HL-60 (cell line): ENCODE data around the gene POLRMT.

Experiments
- DNase-seq, 2 experiments: peaks; one replicate each; pipeline ENCODE4 v3.0.0-alpha.2; 2010 to 2020; ENCODE audit warnings: low read depth in 1 of 2, low spot score in 1 of 2
- H3K27ac ChIP-seq: fragments of 250-450 bp; sonication (Bioruptor Pico); replicated peaks from 2 replicates; pipeline ENCODE4 v1.5.1; 2020; ENCODE audit warnings: mild to moderate bottlenecking, moderate library complexity
- H3K27me3 ChIP-seq: fragments of 250-450 bp; sonication (Bioruptor Pico); 2 replicates; pipeline ENCODE4 v1.5.1; 2021; ENCODE audit warnings: mild to moderate bottlenecking, moderate library complexity; ENCODE audit not compliant: insufficient read depth, poor library complexity, severe bottlenecking
- H3K4me3 ChIP-seq: replicated peaks from 2 replicates; pipeline ENCODE4 v1.5.1; 2011; ENCODE audit warnings: mild to moderate bottlenecking, control low read depth, low read length; ENCODE audit not compliant: insufficient read depth
- CTCF ChIP-seq: IDR thresholded peaks from one replicate; pipeline ENCODE4 v1.5.1; 2011; ENCODE audit warnings: low read length, control low read depth, inconsistent platforms; ENCODE audit not compliant: insufficient read depth
- GABPA ChIP-seq: IDR thresholded peaks from 2 replicates; pipeline ENCODE4 v1.6.1; 2012; ENCODE audit warnings: low read depth
- POLR2AphosphoS5 ChIP-seq: IDR thresholded peaks from 2 replicates; pipeline ENCODE4 v1.6.1; 2012; ENCODE audit warnings: low read depth
- REST ChIP-seq: IDR thresholded peaks from 2 replicates; pipeline ENCODE4 v1.6.1; 2012; ENCODE audit warnings: low read depth; ENCODE audit not compliant: insufficient replicate concordance
- SPI1 ChIP-seq: IDR thresholded peaks from 2 replicates; pipeline ENCODE4 v1.6.1; 2012; ENCODE audit warnings: low read depth, mild to moderate bottlenecking, borderline replicate concordance

The POLRMT gene

GRCh38 chr19:661427-662196 is 28.3 kb upstream of the POLRMT start:
- TF ChIP-seq GABPA (no peak), SPI1 (no peak; the same call in 1 of the 2 replicates), REST (no peak), POLR2AphosphoS5 (no peak; the same call in 1 of the 2 replicates), CTCF (no peak)
- no peaks in the 10 kb centered on the region for H3K27me3 ChIP-seq
- peak in 1 of 2 experiments; percentile 81 for DNase-seq
- H3K27ac ChIP-seq, result peak overlapping the region; percentile 93
- H3K4me3 ChIP-seq, result peak overlapping the region; percentile 95

DNA sequence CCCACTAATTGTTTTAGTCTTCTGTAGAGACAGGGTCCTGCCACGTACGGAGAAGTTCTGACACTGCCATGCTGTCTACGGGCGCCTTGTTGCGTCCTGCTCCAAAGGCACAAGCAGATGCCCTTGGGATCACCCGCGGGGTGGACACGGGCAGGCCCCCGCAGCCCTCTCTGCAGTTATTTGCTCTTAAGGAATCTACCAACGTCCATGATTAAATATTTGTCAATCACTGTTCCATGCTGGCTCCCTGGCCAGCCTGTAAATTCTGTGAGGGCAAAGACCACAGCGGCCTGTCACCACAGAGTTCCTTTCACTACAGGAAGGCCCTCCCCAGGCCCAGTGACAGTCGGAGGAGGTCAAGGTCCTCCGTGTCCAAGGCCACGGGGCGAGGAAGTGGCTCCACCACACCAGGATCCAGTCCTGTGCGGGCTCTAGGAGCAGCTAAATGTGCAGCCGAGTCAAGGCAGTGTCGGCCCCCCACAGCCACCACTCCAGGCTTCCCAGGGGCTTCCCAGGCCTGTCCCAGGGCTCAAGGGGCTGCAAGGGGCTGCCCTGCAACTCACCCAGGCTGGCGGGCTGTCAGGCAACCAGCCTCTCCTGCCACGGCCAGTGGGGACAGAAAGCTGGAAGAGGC is 27.6 kb upstream of the POLRMT start:
- no peaks in the 10 kb centered on the region for H3K27me3 ChIP-seq
- DNase-seq, result no peak
- H3K27ac ChIP-seq, result peak overlapping the region; percentile 93
- no peak; the same call in 1 of the 2 replicates for TF ChIP-seq POLR2AphosphoS5
- TF ChIP-seq GABPA, result no peak
- TF ChIP-seq CTCF, result no peak
- no peak for TF ChIP-seq REST
- TF ChIP-seq SPI1, result no peak
- peak overlapping the region; percentile 95 for H3K4me3 ChIP-seq

DNA sequence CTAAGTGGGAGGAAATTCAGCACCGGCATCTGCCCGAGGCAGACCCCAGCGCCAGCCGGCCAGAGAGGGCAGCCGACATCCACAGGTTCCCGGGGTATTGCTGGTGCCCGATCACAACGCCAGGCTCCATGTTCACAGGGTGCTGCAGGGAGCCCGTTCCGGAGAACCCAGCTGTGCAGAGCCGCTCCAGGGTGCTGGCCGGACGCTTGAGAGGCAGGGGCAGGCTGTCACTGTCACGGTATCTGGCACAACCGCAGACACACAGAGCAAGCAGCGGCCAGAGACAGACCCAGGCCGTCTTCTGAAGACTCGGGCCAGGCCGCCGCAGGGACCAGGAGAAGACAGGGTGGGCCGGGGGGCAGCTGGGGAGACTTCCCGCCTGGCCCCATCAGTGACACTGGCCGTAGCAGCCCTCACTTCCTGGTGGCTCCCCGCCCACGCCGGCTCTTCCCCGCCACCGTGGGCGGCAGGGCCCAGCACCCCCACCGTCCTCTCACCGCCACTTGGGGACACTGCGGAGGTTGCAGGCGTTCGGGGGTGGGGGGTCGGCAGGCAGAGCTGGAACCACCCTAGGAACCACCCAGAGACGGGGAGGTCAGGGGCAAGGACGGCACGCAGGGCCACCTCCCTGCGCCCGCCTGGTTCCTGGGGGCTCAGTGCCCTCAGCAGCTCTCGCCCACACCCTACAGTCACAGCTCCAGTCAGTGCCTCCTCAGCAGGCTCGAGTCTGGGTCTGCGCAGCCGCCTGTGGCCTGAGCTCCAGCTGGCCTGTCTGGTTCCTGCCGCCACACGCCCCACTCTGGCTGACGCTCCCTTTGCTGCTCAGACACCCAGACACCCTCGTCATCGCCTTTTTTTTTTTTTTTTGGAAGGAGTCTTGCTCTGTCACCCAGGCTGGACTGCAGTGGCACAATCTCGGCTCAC is 25.8 kb upstream of the POLRMT start:
- DNase-seq, result no peak
- H3K4me3 ChIP-seq, result no peak overlapping the region
- H3K27ac ChIP-seq, result no peak overlapping the region
- no peaks in the 10 kb centered on the region for H3K27me3 ChIP-seq
- TF ChIP-seq CTCF, result no peak
